ENCODE results near the gene WDPCP.

GRCh38 chr2:63444565-63445288 lies 143.6 kb downstream of the WDPCP start:
- TF ChIP-seq MAX (IDR thresholded peaks at IDR 0.05; ENCODE audit: low read depth, low read length) (no peak), MLLT1 (IDR thresholded peaks at IDR 0.05) (no peak)
- TF ChIP-seq, protein P1, sequence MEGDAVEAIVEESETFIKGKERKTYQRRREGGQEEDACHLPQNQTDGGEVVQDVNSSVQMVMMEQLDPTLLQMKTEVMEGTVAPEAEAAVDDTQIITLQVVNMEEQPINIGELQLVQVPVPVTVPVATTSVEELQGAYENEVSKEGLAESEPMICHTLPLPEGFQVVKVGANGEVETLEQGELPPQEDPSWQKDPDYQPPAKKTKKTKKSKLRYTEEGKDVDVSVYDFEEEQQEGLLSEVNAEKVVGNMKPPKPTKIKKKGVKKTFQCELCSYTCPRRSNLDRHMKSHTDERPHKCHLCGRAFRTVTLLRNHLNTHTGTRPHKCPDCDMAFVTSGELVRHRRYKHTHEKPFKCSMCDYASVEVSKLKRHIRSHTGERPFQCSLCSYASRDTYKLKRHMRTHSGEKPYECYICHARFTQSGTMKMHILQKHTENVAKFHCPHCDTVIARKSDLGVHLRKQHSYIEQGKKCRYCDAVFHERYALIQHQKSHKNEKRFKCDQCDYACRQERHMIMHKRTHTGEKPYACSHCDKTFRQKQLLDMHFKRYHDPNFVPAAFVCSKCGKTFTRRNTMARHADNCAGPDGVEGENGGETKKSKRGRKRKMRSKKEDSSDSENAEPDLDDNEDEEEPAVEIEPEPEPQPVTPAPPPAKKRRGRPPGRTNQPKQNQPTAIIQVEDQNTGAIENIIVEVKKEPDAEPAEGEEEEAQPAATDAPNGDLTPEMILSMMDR (IDR thresholded peaks at IDR 0.05 in 2 of 3, conservative IDR thresholded peaks at IDR 0.05 in 1 of 3; ENCODE audit: control insufficient read depth in 2 of 3, extremely low read depth in 1 of 3, insufficient read depth in 1 of 3, low read depth in 3 of 3, low read length in 3 of 3) = no peak
